PC-3 (cell line): Measurements from ENCODE around the gene LSM3.

Source experiments
- EZH2 ChIP-seq: fragments of 300-600 bp; sonication (generic); IDR thresholded peaks from one replicate; pipeline ENCODE4 v1.6.1; 2017; ENCODE audit warnings: antibody characterized with exemption, mild to moderate bottlenecking, low read length; ENCODE audit not compliant: unreplicated experiment
- EZH2phosphoT487 ChIP-seq: fragments of 300-600 bp; sonication (generic); IDR thresholded peaks from 2 replicates; pipeline ENCODE4 v1.6.1; 2018; ENCODE audit warnings: mild to moderate bottlenecking, antibody characterized with exemption, low read length, borderline replicate concordance
- TF ChIP-seq, protein P1 (sequence below): fragments of 300-600 bp; sonication (generic); conservative IDR thresholded peaks from 2 replicates; pipeline ENCODE4 v1.5.1; 2017; ENCODE audit warnings: antibody characterized with exemption, low read depth, mild to moderate bottlenecking, low read length

DNA sequence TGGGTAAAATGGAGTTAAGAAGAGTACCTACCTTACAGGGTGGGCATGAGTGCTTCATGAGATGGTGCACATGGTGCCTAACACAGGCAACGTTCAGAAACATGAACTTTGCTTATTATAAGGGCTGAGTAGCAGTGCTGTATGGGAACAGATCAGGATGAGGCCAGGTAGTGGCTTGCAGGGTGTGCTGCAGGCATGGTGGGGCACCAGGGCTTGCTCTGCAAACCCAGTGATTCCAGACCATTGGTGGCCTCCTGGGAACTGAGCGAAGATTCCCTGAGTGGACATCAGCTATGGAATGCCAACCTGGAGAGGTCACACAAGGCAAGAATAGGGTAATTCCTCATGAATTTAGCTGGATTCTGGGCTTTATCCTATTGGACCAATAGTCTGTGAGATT lies 37.9 kb upstream of the LSM3 start:
- TF ChIP-seq, protein P1, sequence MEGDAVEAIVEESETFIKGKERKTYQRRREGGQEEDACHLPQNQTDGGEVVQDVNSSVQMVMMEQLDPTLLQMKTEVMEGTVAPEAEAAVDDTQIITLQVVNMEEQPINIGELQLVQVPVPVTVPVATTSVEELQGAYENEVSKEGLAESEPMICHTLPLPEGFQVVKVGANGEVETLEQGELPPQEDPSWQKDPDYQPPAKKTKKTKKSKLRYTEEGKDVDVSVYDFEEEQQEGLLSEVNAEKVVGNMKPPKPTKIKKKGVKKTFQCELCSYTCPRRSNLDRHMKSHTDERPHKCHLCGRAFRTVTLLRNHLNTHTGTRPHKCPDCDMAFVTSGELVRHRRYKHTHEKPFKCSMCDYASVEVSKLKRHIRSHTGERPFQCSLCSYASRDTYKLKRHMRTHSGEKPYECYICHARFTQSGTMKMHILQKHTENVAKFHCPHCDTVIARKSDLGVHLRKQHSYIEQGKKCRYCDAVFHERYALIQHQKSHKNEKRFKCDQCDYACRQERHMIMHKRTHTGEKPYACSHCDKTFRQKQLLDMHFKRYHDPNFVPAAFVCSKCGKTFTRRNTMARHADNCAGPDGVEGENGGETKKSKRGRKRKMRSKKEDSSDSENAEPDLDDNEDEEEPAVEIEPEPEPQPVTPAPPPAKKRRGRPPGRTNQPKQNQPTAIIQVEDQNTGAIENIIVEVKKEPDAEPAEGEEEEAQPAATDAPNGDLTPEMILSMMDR, result no peak
- no peak for TF ChIP-seq EZH2
- TF ChIP-seq EZH2phosphoT487, result no peak
